ENCODE data around the gene RBMS1. TPM values are rescaled to one million over a fixed set of nuclear protein-coding genes. Genes with fewer than 3 reads are reported as not detected.

Gene RBMS1
- total RNA-seq, 1 donor from 2014 or later, result 51.1 TPM

- intact Hi-C loops (cut with DNase I), result no loop called here
These were observed 23.9 kb downstream of the RBMS1 start for GRCh38 chr2:160469621-160470204.

GRCh38 chr2:160469164-160469563 lies 24.4 kb downstream of the RBMS1 start:
- no peak overlapping the region for H3K4me3 ChIP-seq
- no peaks in the 10 kb centered on the region for H3K36me3 ChIP-seq
- H3K27me3 ChIP-seq, result no peaks in the 10 kb centered on the region
- H3K4me1 ChIP-seq, result peaks cover 0 to 18% of the 10 kb centered on the region in 2 donors
- DNase-seq (ENCODE audit: low spot score in 2 of 2), result no peak
- H3K9me3 ChIP-seq, result no peaks in the 10 kb centered on the region
- TF ChIP-seq CTCF (IDR thresholded peaks at IDR 0.05), result no peak
- H3K27ac ChIP-seq, result no peak overlapping the region
- intact Hi-C loops (cut with DNase I), result no loop called here

More at GRCh38 chr2:160469621-160470204, 23.9 kb downstream of the RBMS1 start:
- Histone ChIP-seq H3K4me3 (no peak overlapping the region), H3K4me1 (peaks cover 0 to 18% of the 10 kb centered on the region in 2 donors), H3K27ac (no peak overlapping the region), H3K9me3 (no peaks in the 10 kb centered on the region), H3K36me3 (no peaks in the 10 kb centered on the region), H3K27me3 (no peaks in the 10 kb centered on the region)
- no peak for TF ChIP-seq CTCF (IDR thresholded peaks at IDR 0.05)
- DNase-seq (ENCODE audit: low spot score in 2 of 2), result no peak

GRCh38 chr2:160467086-160467485 lies 26.5 kb downstream of the RBMS1 start:
- H3K4me3 ChIP-seq, result no peak overlapping the region
- H3K4me1 ChIP-seq, result peaks cover 0 to 7% of the 10 kb centered on the region in 2 donors
- H3K27ac ChIP-seq, result no peak overlapping the region
- no peak for DNase-seq (ENCODE audit: low spot score in 2 of 2)
- no peak for TF ChIP-seq CTCF (IDR thresholded peaks at IDR 0.05)
- no peaks in the 10 kb centered on the region for H3K9me3 ChIP-seq
- H3K36me3 ChIP-seq, result no peaks in the 10 kb centered on the region
- intact Hi-C loops (cut with DNase I), result no loop called here
- H3K27me3 ChIP-seq, result no peaks in the 10 kb centered on the region

- TF ChIP-seq CTCF (IDR thresholded peaks at IDR 0.05), result no peak
- Histone ChIP-seq H3K36me3 (no peaks in the 10 kb centered on the region), H3K4me1 (peaks cover 0 to 3% of the 10 kb centered on the region in 2 donors), H3K27ac (no peak overlapping the region), H3K4me3 (no peak overlapping the region), H3K9me3 (no peaks in the 10 kb centered on the region), H3K27me3 (no peaks in the 10 kb centered on the region)
- intact Hi-C loops (cut with DNase I), result no loop called here
- DNase-seq (ENCODE audit: low spot score in 2 of 2), result no peak
These were observed 28.2 kb downstream of the RBMS1 start for GRCh38 chr2:160465406-160465805.

- Histone ChIP-seq H3K27ac (no peak overlapping the region), H3K27me3 (no peaks in the 10 kb centered on the region), H3K36me3 (no peaks in the 10 kb centered on the region), H3K4me3 (no peak overlapping the region), H3K4me1 (peaks cover 0 to 3% of the 10 kb centered on the region in 2 donors), H3K9me3 (no peaks in the 10 kb centered on the region)
- TF ChIP-seq CTCF (IDR thresholded peaks at IDR 0.05), result no peak
- intact Hi-C loops (cut with DNase I), result no loop called here
- no peak for DNase-seq (ENCODE audit: low spot score in 2 of 2)
These were observed 28.6 kb downstream of the RBMS1 start for GRCh38 chr2:160465002-160465401.

- no peaks in the 10 kb centered on the region for H3K36me3 ChIP-seq
- no peak for TF ChIP-seq CTCF (IDR thresholded peaks at IDR 0.05)
- no peak for DNase-seq (ENCODE audit: low spot score in 2 of 2)
- H3K4me1 ChIP-seq, result peaks cover 0 to 3% of the 10 kb centered on the region in 2 donors
- H3K27me3 ChIP-seq, result no peaks in the 10 kb centered on the region
- H3K4me3 ChIP-seq, result no peak overlapping the region
- intact Hi-C loops (cut with DNase I), result no loop called here
- H3K9me3 ChIP-seq, result no peaks in the 10 kb centered on the region
- H3K27ac ChIP-seq, result no peak overlapping the region
These were observed 29.6 kb downstream of the RBMS1 start for GRCh38 chr2:160464017-160464416.
